ENCODE results near the gene HELZ.

DNA sequence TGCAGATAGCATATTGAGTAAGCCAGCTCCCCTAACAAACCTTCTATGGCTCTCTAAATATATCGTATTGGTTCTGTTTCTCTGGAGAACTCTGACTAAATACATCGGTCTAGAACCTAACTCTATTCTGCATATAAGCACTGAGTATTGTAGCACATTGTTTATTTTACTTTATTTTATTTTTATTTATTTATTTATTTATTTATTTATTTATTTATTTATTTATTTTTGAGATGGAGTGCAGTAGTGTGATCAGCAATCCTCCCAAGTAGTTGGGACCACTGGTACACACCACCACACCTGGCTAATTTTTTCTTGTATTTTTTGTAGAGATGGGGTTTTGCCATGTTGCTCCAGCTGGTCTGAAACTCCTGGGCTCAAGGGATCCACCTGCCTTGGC, 28.9 kb upstream of the HELZ start:
- no peak for TF ChIP-seq YY1 (IDR thresholded peaks at IDR 0.05; ENCODE audit: insufficient read depth, insufficient read length)
- TF ChIP-seq SUZ12 (IDR thresholded peaks at IDR 0.05; ENCODE audit: extremely low read depth, insufficient read depth, insufficient read length): no peak

Measured in NT2/D1 (cell line).